GM12801 (cell line): ENCODE results near the gene BFSP2.

Experiments used
- TF ChIP-seq, protein P1 (sequence below): IDR thresholded peaks from one replicate; pipeline ENCODE4 v1.5.1; 2011; ENCODE audit warnings: control low read depth; ENCODE audit not compliant: insufficient read length; ENCODE audit errors: extremely low read depth

The BFSP2 gene

DNA sequence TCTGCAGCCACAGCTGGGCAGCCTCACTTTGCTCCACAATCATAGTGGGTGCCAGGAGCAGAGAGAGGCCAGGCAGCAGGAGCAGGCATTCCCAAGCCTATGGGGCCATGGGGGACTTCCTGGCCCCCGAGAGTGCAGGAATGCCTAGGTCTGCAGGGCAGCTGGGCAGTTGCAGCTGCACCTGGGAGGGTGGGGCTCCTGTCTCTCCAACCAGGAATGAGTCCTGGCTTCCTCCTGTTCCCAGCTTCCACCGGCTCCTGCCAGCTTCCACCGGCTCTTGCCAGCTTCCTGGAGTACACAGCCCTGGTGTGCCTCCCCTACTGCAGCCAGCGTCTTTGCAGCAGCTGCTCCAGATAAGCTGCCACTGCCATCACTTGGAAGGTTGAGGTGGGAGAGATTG lies 87.3 kb downstream of the BFSP2 start:
- TF ChIP-seq, protein P1, sequence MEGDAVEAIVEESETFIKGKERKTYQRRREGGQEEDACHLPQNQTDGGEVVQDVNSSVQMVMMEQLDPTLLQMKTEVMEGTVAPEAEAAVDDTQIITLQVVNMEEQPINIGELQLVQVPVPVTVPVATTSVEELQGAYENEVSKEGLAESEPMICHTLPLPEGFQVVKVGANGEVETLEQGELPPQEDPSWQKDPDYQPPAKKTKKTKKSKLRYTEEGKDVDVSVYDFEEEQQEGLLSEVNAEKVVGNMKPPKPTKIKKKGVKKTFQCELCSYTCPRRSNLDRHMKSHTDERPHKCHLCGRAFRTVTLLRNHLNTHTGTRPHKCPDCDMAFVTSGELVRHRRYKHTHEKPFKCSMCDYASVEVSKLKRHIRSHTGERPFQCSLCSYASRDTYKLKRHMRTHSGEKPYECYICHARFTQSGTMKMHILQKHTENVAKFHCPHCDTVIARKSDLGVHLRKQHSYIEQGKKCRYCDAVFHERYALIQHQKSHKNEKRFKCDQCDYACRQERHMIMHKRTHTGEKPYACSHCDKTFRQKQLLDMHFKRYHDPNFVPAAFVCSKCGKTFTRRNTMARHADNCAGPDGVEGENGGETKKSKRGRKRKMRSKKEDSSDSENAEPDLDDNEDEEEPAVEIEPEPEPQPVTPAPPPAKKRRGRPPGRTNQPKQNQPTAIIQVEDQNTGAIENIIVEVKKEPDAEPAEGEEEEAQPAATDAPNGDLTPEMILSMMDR = no peak

DNA sequence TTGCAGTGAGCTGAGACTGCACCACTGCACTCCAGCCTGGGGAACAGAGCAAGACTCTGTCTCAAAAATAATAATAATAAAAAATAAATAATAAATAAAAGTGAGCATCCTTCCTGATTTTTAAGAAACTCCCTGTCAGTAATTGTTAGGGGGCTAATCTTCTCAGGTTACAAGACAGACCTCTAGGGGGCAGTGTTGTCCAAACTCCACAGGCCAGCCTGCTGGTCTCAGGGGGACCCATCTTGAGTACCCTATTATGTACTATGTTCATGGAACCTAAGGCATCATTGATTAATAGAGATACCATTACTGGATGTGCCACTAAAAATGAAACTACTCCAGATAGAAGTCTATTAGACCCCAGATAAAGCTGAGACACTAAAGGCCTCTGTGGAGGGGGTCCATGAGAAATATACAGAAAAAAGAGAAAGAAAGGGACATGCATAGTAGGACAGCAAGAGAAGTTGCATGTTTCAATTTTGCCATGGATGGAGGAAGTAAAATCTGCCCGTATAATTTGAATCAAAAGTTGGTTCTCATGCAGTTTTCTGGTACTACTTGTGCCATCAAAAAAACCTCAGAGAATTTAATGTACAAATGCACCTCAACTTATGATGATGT lies 88.2 kb downstream of the BFSP2 start:
- TF ChIP-seq, protein P1 = no peak

DNA sequence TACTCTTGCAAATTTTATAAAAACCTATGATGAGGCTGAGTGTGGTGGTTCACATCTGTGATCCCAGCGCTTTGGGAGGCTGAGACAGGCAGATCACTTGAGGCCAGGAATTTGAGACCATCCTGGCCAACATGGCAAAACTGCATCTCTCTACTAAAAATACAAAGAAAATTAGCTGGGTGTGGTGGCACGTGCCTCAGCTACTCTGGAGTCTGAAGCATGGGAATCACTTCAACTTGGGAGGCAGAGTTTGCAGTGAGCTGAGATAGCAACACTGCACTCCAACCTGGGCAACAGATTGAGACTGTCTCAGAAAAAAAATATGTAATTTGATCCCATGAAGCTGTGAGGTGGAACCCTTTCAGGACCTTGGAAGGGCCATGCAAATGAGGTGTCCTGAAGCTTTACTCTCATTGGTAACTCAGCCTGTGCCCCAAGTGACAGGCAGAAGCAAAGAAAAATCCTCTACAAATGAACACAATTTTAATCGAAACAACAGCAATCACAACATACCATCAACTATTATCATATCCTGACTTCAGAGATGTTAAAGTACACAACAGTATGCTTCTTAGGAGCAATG lies 89.0 kb downstream of the BFSP2 start:
- TF ChIP-seq, protein P1 = no peak

DNA sequence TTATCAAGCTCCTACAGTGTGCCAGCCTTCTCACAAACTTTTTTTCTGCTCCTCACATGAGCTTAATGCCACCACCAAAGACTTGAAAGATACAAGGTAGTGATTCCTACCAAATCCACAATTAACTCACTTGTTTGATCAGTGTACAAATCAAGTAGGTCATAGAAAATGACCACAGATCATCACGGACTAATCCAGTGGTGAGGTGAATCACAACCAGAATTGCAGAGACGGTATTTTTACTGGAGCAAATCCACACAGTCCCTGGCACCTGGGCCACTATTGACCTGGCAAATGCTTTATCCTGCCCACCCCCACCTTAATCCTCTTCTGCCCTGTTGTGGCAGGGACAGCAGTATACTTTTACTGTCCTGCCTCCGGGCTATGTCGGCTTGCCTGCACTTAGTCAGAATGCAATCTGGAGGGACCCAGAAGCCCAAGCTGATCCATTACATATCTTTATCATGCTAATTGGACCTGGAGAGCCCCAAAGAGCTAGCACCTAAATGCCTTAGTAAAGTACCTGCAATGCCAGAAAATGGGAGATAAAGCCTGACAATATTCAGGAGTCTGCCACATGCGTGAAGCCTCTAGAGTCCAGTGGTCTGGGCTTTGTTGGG lies 89.7 kb downstream of the BFSP2 start:
- TF ChIP-seq, protein P1 = no peak

DNA sequence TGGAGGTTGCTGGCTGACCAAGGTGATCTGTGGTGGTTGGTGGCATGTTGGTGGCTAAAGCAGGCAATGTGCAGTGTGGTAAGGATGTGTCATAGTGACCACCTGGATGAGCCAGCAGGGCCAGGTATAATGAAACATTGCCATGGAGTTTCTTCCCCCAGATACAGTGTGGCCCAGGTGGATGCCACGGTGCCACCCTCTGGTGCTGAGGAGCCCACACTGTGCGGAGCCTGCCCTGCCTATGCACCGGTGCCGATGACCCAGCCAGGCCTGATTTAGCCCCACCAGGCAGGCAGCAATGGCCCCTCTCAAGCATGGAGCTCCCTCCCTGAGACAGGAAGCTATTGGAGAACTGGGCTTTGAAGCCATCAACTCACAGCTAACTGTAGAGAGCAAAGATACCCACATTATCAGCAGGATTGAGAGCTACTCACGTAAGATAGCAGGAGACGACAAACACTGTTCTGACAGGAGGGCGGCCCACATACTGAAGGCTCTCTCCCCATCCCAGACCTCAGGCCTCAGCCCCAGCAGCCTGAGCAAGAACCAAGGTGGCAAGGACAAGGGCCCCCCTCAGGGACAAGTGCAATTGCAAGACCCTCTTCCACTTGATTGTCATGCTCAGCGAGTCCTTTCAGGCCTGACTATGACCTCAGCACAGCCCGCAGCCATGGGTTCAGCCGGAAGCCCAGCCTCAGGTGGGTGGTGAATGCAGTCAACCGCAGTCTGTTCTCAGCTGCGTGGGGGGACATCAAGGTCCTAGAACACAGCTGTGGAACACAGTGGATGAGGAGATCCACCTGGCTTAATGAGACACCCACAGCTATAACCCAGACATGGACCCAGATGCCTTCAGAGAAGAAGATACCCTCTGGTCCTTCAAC lies 90.9 kb downstream of the BFSP2 start:
- TF ChIP-seq, protein P1 = no peak

DNA sequence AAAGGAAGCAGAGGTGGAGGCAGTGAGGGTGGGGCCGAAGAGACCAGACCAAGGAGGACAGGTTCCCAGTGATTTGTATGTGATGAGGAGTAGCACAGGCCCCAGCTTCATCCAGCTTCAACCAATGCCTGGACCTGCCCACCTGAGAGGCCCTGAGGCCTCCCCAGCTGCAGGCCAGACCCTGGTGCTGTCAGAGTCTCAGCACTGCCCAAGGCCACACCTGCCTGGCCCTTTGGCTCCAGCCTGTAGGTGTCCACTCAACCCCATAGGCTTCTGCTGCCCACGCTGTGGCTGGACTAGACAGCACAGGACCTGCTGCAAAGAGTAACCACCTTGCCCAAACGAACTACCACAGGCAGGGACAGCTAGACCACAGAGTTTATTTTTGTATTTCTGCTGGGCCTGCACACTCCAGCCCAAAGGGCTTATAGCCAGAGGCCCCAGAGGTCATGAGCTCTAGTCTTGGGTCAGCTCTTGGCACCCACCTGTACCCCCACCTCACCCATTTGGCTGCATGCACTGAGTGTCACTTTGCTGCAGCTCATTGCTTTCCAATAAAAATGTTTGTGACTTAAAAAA lies 91.7 kb downstream of the BFSP2 start:
- TF ChIP-seq, protein P1 = no peak
